Ovary (tissue), 10 donors: Measurements from ENCODE around the gene H2BW2. TPM values are rescaled to one million over a fixed set of nuclear protein-coding genes. Genes with fewer than 3 reads are reported as not detected.
"Not testable (repeated sequence)": the region's sequence is repeated elsewhere in the genome, so short reads cannot be mapped to it uniquely, and the experiment has no call there.

Experiments used
- DNase-seq, 5 donors: peaks; one replicate each; pipeline ENCODE4 v3.0.0-alpha.2; 2019 to 2020
- H3K27ac ChIP-seq, 2 donors: fragments of 200-600 bp; one replicate each; pipeline versions ENCODE4 v1.5.1 to v1.8.0; 2019 to 2022
- H3K27me3 ChIP-seq: fragments of 200-600 bp; one replicate; pipeline ENCODE4 v1.8.0; 2022
- H3K36me3 ChIP-seq: fragments of 200-600 bp; sonication (generic); one replicate; pipeline ENCODE4 v1.5.1; 2019
- H3K4me1 ChIP-seq: one replicate; pipeline ENCODE4 v1.8.1; 2013; ENCODE audit warnings: mild to moderate bottlenecking, moderate library complexity; ENCODE audit not compliant: insufficient read depth
- H3K4me3 ChIP-seq: fragments of 200-600 bp; sonication (generic); one replicate; pipeline ENCODE4 v1.5.1; 2017
- H3K9me3 ChIP-seq, 2 donors: fragments of 200-600 bp in 1 of 2; sonication (generic) in 1 of 2; one replicate each; pipeline versions ENCODE4 v1.5.1 to v1.8.1; 2013 to 2019; ENCODE audit warnings: mild to moderate bottlenecking in 1 of 2, moderate library complexity in 1 of 2
- CTCF ChIP-seq, 3 donors: fragments of 450-650 bp in 2 of 3; fragments of 200-600 bp in 1 of 3; IDR thresholded peaks; one replicate each; pipeline versions ENCODE4 v1.5.1 to v1.8.0; 2016 to 2022; ENCODE audit warnings: antibody characterized with exemption in 3 of 3, mild to moderate bottlenecking in 1 of 3
- EP300 ChIP-seq: sonication (generic); formaldehyde crosslinking; IDR thresholded peaks from one replicate; pipeline ENCODE4 v1.6.1; 2017; ENCODE audit warnings: antibody characterized with exemption
- POLR2A ChIP-seq: fragments of 450-650 bp; IDR thresholded peaks from one replicate; pipeline ENCODE4 v1.6.1; 2017; ENCODE audit warnings: antibody characterized with exemption, mild to moderate bottlenecking, moderate library complexity
- WGBS, 3 donors: extraction: QIAGEN DNeasy Blood & Tissue Kit in 1 of 3; methylation state at CpG; one replicate each; pipeline versions ENCODE4 v1.1.5 to v1.1.7; 2013 to 2017; 5-methylcytosine and 5-hydroxymethylcytosine counted together
- intact Hi-C, 4 donors: fragments of 100-400 bp; cut with DNase I; formaldehyde crosslinking; loops; one replicate each; pipeline versions ENCODE4 v1.11.0 to v1.15.1; 2022 to 2023
- long read RNA-seq, 3 donors: library from polyadenylated mRNA in 2 of 3; unstranded in 2 of 3; transcript quantifications; one replicate each; pipeline ENCODE4 v2.0.0 and lab custom pipeline, GENCODE V29; 2021 to 2026
- polyA plus RNA-seq, 2 donors: library from polyadenylated mRNA; stranded (reverse); fragments of 200-250 nt in 1 of 2; fragments of 350-450 nt in 1 of 2; fragmentation: Illumina TruSeq in 1 of 2; extraction: RNeasy Lipid Tissue Mini Kit (QIAGEN cat#74804) in 1 of 2; gene quantifications; one replicate each; pipeline ENCODE4 v1.2.3, GENCODE V29; 2013 to 2014
- total RNA-seq, 7 donors: library from RNA; depleted of rRNA in 2 of 7; stranded (reverse); fragments of >200 nt in 2 of 7; fragmentation: NEBNext Ultra II Directional in 3 of 7; extraction: Animal tissue kit (Norgen Biotek cat#: 25700) in 3 of 7; gene quantifications; one replicate each; pipeline versions ENCODE4 v1.1.0 to v1.2.4, GENCODE V29; 2016 to 2023
- donor health status: DM: no; HTN: no; CAD: no; lungs with moderate emphysema.
- donor health status: DM: no; HTN: no; CAD: no.
- donor health status: Bipolar disorder and iron deficiency.
- donor health status: DM: yes; HTN: yes; CAD: no.
- donor health status: DM: no; HTN: no; CAD: no.
- donor health status: DM: yes; HTN: yes; CAD: no.

H2BW2 gene
- total RNA-seq (under 1 TPM in 1 of 7 donors, not detected in 6; 0.12 TPM), polyA plus RNA-seq (not detected)
- long read RNA-seq, donor 1, result 0 reads
- long read RNA-seq, donor 2, result 0 reads
- long read RNA-seq, donor 3, result 0 reads

- Histone ChIP-seq H3K4me3 (no peak within 1 kb of the TSS), H3K9me3 (no peaks in the 10 kb centered on the region), H3K27ac (no peak within 1 kb of the TSS), H3K27me3 (no peaks in the 10 kb centered on the region), H3K4me1 (no peaks in the 10 kb centered on the region), H3K36me3 (no peaks in the 10 kb centered on the region)
- DNase-seq, result no peak
- TF ChIP-seq POLR2A (no peak), CTCF (IDR thresholded peaks at IDR 0.05) (no peak), EP300 (no peak)
- intact Hi-C loops, result no loop called here
- 89 to 91% (median 90%) methylated on average over 39 of the region's 39 CpGs for whole genome bisulfite sequencing, 3 donors
Observed at GRCh38 chrX:104039689-104040505, at the start of gene H2BW2. H2BW2 (plus strand) TSS chrX:104039956; CDS start chrX:104039995, 39 bp downstream.

- no peaks in the 10 kb centered on the region for H3K27me3 ChIP-seq
- 49 to 54% (median 53%) methylated on average over 5 of the region's 5 CpGs for WGBS, 3 donors
Observed at GRCh38 chrX:103999234-103999633, 40.5 kb upstream of the H2BW2 start.

GRCh38 chrX:104008831-104009230 is 30.9 kb upstream of the H2BW2 start:
- no peak for TF ChIP-seq POLR2A
- H3K9me3 ChIP-seq, result no peaks in the 10 kb centered on the region
- H3K4me3 ChIP-seq, result no peak overlapping the region
- H3K4me1 ChIP-seq, result no peaks in the 10 kb centered on the region
- H3K27ac ChIP-seq, result no peak overlapping the region
- 61 to 66% (median 62%) methylated on average over 5 of the region's 5 CpGs for WGBS, 3 donors
- no peak for DNase-seq
- H3K27me3 ChIP-seq, result no peaks in the 10 kb centered on the region
- H3K36me3 ChIP-seq, result no peaks in the 10 kb centered on the region
- intact Hi-C loops, result no loop called here

More at GRCh38 chrX:103999234-103999633, 40.5 kb upstream of the H2BW2 start:
- Histone ChIP-seq H3K9me3 (no peaks in the 10 kb centered on the region), H3K4me3 (no peak overlapping the region), H3K4me1 (no peaks in the 10 kb centered on the region), H3K36me3 (no peaks in the 10 kb centered on the region), H3K27ac (no peak overlapping the region)
- DNase-seq, result no peak
- intact Hi-C loops, result no loop called here
- TF ChIP-seq POLR2A (no peak), CTCF (IDR thresholded peaks at IDR 0.05) (no peak), EP300 (no peak)

- intact Hi-C loops, result no loop called here
- Histone ChIP-seq H3K36me3 (no peaks in the 10 kb centered on the region), H3K27me3 (no peaks in the 10 kb centered on the region), H3K4me3 (no peak overlapping the region), H3K4me1 (no peaks in the 10 kb centered on the region), H3K27ac (no peak overlapping the region), H3K9me3 (no peaks in the 10 kb centered on the region)
- DNase-seq, result no peak
- 87 to 92% (median 92%) methylated on average over 24 of the region's 24 CpGs for WGBS, 3 donors
- no peak for TF ChIP-seq POLR2A
- TF ChIP-seq CTCF (IDR thresholded peaks at IDR 0.05), result no peak
- no peak for TF ChIP-seq EP300
Observed at GRCh38 chrX:104013158-104013557, 26.6 kb upstream of the H2BW2 start.

GRCh38 chrX:104013606-104014005 is 26.1 kb upstream of the H2BW2 start, which contains the start of gene H2BW1:
H2BW1 (minus strand) TSS chrX:104013708; CDS start chrX:104013576, 132 bp downstream.
- WGBS, 3 donors, result 89 to 92% (median 92%) methylated on average over 20 of the region's 20 CpGs
- Histone ChIP-seq H3K27ac (no peak within 1 kb of the TSS), H3K36me3 (no peaks in the 10 kb centered on the region), H3K4me1 (no peaks in the 10 kb centered on the region), H3K9me3 (no peaks in the 10 kb centered on the region), H3K27me3 (no peaks in the 10 kb centered on the region), H3K4me3 (no peak within 1 kb of the TSS)
- no peak for TF ChIP-seq POLR2A
- TF ChIP-seq CTCF (IDR thresholded peaks at IDR 0.05), result no peak
- no peak for TF ChIP-seq EP300
- intact Hi-C loops, result no loop called here
- no peak for DNase-seq

GRCh38 chrX:104015576-104015975 is 24.2 kb upstream of the H2BW2 start:
- H3K4me1 ChIP-seq, DNase-seq, intact Hi-C loops, H3K4me3 ChIP-seq, H3K9me3 ChIP-seq, H3K27me3 ChIP-seq, H3K36me3 ChIP-seq, H3K27ac ChIP-seq: not testable (repeated sequence)
- WGBS, 3 donors, result 58 to 63% (median 61%) methylated on average over 8 of the region's 8 CpGs
